ENCODE data around the gene GNAI3.

GRCh38 chr1:109635862-109636200 lies 87.4 kb downstream of the GNAI3 start:
- TF ChIP-seq, protein P1, sequence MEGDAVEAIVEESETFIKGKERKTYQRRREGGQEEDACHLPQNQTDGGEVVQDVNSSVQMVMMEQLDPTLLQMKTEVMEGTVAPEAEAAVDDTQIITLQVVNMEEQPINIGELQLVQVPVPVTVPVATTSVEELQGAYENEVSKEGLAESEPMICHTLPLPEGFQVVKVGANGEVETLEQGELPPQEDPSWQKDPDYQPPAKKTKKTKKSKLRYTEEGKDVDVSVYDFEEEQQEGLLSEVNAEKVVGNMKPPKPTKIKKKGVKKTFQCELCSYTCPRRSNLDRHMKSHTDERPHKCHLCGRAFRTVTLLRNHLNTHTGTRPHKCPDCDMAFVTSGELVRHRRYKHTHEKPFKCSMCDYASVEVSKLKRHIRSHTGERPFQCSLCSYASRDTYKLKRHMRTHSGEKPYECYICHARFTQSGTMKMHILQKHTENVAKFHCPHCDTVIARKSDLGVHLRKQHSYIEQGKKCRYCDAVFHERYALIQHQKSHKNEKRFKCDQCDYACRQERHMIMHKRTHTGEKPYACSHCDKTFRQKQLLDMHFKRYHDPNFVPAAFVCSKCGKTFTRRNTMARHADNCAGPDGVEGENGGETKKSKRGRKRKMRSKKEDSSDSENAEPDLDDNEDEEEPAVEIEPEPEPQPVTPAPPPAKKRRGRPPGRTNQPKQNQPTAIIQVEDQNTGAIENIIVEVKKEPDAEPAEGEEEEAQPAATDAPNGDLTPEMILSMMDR (IDR thresholded peaks at IDR 0.05), result no peak
- no peak for TF ChIP-seq POLR2A (IDR thresholded peaks at IDR 0.05)

Data from heart left ventricle (tissue), 13 donors.